Activated T-cell treated with anti-CD3 and anti-CD28 coated beads for 48 hours (primary cell): ENCODE measurements around the gene DPF1.

Source experiments
- DNase-seq: peaks from one replicate; pipeline ENCODE4 v3.0.0-alpha.2; 2020; ENCODE audit warnings: low read depth

The DPF1 gene

DNA sequence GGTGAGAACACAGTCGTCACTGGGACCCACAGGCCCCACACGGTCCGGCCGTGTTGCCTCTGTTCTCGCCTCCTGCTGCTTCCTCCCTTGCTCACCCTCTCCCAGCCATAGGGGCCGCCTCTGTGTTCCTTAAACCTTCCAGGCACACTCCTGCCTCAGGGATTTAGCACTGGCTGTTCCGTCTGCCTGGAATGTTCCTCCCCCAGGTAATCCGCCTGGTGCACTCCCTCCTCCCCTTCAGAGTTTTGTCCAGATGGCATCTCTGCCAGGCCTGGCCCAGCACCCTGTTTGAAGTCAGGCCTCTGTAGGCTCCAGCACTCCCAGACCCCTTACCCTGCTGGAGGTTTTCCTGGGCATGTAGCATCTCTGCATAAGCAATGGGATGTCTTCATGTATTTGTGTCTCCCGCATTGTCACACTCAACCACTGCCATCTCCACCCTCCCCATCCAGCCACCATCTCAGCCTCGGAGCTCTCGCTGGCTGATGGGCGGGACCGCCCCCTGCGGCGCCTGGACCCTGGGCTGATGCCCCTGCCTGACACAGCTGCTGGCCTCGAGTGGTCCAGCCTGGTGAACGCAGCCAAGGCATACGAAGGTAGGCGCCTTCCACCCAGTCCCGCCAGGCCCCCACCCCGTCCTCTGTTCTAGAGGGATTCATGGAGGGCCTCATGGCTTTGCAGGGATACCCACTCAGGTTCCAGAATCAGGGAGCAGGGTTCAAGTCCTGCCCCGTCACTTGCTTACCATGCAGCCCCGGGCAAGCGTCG lies 25.9 kb downstream of the DPF1 start:
- no peak for DNase-seq

DNA sequence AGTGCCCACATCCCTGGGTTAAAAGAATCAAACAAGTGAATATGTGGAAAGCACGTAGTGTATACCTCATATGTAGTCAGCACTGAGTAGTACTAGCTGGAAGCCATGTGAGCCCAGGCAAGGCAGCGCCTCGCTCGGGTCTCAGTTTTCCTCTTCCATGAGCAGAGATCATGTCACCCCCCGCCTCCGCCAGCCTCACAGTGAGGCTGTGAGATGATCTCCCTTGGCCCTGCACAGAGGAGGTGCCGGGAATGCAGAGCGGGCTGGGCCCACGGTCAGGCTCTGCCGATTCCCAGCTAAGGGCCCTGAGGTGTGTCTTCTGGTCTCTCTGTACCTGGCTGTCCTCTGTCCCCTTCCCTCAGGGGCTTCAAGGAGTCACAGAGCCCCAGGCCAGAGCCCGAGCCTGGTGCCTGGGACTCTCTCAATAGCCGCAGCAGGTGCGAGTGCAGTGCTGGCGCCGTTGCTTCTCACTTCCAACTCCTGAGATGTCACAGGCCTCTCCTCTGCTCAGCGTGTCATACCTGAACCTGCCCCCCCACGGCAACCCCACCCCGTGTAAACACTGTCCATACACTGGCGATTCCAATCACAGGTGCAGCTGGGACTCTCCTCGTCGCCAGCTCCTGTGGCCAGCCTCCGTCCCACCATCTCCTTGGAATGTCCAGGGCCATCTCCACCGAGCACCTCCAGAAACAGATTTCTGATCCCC lies 26.9 kb downstream of the DPF1 start:
- DNase-seq = no peak

DNA sequence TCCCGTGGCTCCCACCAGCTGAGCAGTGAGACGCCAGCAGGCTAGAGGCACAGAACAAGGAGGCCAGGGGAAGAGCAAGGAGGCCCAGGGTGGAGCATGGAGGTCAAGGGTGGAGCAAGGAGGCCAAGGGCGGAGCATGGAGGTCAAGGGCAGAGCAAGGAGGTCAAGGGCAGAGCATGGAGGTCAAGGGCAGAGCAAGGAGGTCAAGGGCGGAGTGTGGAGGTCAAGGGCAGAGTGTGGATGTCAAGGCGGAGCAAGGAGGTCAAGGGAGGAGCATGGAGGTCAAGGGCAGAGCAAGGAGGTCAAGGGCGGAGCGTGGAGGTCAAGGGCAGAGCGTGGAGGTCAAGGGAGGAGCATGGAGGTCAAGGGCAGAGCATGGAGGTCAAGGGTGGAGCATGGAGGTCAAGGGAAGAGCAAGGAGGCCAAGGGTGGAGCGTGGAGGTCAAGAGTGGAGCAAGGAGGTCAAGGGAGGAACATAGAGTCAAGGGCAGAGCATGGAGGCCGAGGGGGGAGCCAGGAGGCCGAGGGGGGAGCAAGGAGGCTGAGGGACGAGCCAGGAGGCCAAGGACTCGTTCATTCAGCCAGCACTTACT lies 27.7 kb downstream of the DPF1 start:
- no peak for DNase-seq

DNA sequence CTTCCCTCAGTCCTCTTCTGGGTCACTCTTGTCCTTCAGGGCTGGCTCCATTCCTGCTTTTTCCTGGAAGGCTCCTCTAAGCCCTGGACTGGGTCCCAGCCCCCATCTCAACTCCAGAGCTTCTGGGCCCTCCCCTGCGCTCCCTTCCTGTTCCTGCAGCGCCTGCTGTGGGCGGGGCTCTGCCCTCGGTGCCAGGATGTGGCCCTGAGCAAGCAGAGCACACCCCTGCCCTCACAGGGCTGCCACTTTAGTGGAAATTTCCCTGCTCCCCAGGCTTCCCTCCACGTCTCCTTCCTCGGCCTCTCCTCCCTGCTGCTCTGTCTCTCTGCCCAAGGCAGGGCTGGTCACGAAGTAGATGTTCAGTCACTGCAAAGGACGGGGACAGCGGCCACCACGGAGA lies 28.8 kb downstream of the DPF1 start:
- DNase-seq = no peak

DNA sequence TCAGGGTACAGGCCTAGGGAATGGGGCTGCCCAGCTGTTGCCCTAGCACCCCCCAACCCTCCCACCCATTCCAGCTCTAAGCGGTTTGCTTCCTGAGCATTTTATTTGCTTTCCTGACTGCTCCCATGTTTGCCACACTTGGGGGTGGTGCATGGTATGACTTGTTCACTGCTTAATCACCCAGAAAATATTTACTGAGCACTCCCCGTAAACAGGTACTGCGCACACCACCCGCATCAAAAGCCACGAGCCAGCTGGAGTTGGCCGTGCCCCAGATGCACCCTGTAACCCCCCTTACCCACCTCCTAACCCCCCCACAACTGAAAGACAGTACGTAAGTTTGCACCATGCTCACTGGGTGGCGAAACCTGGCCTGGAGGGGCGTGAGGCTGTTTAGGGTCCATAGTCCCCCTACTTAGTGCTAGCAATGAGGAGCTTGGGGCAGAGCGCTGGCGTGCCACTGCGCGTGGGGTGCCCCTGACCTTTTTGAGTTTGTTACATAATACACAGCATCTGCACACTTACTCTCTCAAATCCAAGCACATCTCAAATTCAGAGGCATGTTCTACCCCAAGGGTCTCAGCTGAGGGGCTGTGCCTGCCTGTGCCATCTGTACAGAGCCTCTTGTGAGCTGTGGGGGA lies 29.8 kb downstream of the DPF1 start:
- no peak for DNase-seq

DNA sequence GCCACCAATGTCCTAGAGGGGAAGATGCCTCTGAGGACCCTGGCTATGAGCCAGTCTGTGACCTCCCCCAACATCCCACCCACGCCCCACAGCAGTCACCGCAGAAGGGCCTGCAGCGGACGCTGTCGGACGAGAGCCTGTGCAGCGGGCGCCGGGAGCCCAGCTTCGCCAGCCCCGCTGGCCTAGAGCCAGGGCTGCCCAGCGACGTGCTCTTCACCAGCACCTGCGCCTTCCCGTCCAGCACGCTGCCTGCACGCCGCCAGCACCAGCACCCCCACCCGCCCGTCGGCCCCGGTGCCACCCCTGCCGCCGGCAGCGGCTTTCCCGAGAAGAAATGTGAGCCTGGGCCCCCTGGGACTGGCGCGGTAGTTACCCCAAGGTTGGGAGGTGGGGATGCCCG lies 30.6 kb downstream of the DPF1 start:
- DNase-seq = no peak

DNA sequence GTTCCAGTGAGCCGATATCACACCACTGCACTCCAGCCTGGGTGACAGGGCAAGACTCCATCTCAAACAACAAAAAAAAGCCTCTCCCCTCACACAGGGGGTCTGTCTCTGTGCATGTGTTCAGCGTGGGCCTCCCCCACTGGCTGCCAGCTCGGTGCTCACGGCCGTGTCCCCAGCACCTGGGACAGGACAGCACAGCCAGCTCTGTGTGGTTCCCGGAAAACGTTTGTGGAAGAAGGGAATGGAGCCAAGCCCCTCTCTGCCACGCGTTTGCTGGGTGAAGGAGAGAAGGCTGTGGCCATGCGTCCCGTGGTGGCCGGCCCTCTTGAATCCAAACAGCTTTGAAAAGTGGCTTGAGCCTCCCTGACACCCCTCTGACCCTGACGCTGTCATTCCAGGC lies 32.3 kb downstream of the DPF1 start:
- no peak for DNase-seq

DNA sequence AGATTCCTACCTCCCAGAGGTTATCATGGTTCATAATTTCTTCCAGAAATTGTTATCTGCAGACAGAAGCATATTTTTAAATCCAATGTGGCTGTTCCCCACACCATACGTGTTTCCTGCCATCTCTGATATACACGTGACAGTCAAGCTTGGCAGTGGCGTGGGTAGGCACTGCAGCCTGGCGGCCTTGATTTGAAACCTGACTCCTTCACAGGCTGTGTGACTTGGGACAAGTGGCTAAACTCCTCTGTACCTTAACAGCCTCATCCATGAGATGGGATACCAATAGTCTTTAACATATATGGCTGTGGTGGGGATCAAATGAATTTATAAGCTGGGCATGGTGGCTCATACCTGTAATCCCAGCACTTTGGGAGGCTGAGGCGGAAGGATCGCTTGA lies 33.2 kb downstream of the DPF1 start:
- DNase-seq = no peak

DNA sequence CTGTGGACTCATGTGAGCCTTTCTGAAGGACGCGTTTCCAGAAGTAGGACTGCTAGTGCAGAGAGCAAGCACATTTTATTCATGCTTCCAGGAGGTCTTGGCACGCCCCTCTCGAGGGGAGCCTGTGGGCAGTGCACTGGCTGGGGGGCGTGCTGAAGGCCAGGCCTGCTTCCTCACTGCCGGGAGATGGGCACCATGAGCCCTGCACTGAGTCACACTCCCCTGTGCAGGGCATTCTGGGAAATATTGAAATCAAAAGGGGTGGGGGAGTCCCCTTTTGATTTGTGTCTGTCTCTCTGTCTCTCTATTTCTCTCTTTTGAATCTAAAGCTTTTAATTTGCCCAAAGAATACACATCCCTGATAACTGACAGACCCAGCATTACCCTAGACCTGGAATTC lies 34.0 kb downstream of the DPF1 start:
- no peak for DNase-seq

DNA sequence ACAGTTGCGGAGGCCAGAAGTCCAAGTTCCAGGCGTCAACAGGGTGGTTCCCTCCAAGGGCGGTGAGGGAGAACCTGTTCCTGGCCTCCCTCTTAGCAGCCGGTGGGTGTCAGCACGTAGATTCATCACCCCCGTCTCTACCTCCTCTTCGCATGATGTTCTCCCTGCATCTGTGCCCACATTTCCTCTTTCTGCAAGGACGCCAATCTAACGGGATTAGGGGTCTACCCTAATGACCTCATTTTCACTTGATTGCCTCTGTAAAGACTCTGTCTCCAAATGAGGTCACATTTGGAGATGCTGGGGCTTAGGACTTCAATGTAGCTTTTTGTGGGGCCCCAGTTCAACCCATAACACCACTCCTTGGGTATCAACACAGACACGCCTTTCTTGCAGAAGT lies 38.5 kb downstream of the DPF1 start:
- no peak for DNase-seq

DNA sequence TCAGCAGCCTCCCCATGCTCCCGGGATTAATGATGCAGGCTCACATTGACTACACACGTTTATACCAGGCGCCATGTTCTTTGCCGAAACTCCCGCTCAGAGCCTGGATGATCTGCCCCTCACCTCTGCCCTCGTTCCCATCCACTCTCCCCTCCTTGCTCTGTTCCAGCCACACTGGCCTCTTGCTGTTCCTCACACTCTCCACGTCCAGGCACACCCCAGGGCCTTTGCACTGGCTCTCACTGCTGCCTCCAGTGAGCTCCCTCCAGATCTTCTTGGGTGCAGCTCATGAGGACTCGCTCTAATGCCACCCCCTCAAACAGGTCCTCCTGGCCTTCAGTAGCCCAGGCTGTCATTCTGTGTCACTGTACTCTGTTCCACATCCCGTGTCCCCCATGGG lies 39.2 kb downstream of the DPF1 start:
- no peak for DNase-seq

DNA sequence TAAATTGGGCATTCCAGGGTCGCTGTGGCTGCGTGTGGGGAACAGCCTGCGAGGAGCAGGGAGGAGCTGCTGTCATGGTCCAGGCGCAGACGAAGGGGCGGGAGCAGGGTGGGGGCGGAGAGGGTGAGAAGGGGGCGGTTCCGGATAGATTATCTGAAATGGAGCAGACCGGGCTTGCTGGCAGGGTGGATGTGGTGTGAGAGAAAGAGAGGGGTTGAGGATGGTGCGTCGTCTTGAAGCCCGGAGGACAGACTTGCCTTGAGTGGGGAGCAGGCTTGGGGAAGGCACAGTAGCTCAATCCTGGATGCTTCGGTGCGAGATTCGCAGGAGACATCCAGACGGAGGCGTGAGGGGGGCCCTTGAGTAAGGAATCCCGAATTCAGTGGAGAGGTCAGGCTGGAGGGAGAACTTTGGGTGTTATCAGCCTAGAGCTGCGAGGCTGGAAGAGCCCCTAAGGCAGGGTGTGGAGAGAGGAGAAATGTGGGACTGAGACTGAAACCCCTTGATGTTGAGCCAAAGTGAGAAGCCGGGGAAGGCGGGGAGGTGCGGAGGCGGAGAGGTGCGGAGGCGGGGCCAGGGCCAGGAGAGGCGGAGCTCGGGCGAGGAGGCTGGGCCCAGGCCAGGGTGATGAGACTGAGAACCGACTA lies 40.6 kb downstream of the DPF1 start:
- DNase-seq = no peak

DNA sequence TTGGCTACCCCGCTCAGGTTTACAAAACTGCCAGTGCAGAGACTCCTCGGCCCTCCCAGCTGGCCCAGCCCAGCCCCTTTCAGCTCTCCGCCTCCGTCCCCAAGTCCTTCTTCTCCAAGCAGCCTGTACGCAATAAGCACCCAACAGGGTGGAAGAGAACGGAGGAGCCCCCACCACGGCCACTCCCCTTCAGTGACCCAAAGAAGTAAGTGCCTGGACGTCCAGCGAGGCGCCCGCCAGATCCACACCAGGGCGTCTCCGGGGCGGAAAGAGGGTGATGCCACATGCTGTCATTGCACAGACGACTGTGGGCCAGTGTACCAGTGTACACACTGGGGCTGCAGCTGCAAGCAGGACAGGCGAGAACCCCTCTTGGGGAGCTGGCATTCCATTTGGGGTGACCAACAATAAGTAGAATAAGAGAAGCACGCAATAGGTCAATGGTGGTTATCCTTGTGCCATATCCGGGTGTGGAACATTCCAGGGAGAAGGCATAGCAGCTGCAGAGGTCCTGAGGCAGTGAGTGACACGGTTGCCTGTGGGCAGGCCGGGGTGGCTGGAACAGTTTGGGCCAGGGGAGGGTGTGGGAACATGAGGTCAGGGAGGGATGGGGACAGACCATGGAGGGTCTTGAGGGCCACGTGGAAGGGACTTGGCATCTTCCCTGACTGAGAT lies 41.3 kb downstream of the DPF1 start:
- no peak for DNase-seq

DNA sequence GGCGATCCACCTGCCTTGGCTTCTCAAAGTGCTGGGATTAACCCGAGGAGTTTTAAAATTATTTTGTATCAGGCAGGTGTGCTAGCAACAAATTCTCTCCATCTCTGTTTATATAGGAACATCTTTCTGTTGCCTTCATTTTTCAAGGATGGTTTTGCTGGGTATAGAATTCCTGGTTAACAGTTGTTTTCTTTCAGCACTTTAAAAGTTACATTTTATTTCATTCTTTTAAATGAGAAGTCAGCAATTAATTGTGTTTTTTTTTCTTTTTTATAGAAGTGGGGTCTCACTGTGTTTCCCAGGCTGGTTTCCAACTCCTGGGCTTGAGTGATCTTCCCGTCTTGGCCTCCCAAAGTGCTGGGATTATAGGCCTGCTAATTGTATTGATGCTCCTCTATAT lies 44.0 kb downstream of the DPF1 start:
- no peak for DNase-seq

DNA sequence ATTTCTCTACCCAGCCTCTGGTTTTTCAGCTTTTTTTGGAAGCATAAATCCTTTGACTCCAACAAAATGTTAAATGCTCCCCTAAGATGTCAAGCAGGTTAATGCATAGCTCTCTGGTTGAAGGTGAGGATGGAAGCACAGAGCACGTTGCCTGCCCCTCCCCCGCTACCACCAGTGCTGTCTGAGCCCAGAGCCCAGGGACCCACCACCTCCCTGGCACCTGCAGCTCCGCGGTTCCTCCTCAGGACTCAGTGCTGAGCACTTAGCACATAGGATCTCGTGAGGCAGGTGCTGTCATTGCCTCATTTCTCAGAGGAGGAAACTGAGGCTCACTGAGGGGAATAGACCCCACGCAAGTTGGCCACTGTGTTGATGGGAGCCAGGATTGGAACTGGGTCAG lies 48.6 kb downstream of the DPF1 start:
- no peak for DNase-seq

DNA sequence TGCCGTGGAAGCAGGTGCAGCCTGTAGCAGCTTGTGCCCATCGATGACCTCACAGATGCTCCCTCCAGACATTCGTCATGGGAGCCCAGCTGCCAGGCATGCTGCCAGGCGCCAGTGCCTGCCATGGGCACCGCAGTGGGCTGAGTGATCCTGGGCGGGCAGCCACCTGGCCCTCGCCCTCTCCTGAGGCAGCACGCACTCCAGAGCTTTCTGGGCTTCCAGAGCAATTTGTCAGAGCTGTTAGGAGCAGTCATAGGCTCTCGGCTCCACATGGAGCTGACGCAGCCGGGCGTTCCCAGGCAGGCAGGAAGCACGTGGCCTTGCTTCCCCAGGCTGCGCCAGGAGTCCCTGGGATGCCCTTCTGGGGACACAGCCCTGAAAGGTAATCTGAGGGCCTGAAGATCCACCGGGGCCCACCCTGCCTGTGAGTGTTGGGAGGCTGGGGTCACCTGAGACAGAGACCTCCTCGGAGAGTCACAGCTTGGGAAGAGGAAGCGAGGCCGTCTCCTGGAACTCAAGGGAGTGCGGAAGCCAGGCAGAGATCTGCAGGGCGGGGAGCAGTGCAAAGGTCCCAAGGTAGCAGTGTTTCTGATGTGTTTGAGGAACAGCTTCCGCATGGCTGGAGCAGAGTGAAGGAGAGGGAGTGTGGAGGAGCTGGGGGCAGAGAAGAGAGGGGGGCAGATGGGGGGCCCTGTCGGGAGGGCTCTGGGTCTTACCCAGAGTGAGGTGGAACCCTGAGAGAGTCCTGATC lies 50.6 kb downstream of the DPF1 start:
- no peak for DNase-seq

DNA sequence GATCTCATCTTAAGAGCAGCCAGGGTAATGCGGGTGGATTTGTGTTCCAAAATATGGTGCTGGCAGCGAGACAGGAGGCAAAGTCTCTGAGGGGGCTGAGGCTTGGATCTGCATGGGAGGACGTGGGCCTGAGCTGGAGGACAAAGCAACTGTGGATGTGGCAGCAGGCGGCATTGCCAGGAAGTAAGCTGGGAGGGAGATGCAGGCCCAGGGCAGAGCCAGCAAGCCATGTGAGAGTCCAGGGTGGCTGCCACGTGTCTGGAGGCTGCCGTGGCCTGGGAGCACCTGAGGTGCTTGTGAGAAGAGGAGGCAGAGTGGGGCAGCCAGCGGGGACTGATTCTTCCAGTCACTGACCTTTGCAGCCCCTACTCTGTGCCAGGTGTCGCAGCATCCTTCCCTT lies 52.0 kb downstream of the DPF1 start:
- no peak for DNase-seq

DNA sequence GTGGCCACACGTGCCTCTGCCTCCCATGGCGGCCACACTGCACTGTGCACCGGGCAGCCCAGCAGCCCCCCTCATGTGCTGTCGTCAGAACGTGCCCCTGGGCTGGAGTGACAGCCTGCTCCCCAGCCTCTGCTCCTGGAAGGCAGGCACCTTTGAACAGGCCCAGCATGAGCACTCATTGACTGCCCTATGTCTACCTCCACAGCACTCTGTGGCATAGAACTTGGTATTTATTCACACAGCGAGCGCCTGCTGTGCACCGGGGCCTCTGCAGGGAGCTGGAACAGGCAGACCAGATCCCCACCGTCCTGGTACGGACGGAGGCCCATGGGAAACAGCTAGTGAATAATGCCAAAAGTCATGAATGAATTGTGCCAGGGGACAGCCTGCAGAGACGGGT lies 53.7 kb downstream of the DPF1 start:
- no peak for DNase-seq

DNA sequence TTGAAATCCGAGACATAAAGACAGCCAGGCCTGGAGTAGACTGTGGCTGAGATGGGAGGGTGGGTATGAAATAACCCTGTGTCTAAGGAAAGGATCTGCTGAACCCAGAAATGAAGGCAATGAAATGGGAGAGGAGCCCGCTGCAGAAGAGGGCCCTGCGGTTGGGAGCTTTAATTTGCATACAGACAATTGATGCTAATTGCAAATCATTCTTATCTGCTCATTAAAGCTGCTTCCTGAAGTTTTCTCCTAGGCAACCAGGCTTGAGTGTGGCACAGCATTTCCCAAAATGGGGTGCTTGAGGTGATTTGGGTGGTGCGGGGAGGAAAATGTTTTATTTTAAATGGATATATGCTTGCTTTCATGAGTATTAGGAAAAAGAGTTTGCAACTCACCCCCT lies 55.4 kb downstream of the DPF1 start:
- no peak for DNase-seq

DNA sequence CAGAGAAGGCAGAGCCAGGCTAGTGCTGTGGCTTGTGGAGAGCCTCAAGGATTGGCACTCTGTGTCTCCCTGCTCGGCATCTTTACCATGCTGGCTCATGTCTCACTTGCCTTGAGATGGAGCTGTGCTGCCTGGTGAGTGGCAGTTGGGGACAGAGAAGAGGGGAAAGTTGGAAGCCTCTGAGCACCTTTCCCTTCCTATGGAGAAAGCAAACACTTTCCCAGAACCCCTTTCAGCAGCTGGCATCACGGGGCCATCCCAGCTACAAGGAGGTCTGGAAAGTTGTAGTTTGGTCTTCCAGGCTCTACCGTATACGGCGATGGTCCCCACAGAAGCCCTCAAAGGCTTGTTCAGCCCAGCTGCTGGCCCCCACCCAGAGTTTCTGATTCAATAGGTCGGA lies 58.7 kb downstream of the DPF1 start:
- no peak for DNase-seq

DNA sequence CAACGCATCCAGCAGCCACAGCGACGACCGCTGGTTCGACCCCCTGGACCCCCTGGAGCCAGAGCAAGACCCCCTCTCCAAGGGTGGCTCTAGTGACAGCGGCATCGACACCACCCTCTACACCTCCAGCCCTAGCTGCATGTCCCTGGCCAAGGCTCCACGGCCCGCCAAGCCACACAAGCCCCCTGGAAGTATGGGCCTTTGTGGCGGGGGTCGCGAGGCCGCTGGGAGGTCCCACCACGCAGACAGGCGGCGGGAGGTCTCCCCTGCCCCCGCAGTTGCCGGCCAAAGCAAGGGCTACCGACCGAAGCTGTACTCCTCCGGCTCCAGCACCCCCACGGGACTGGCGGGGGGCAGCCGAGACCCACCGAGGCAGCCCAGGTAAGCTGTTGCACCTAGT lies 59.5 kb downstream of the DPF1 start:
- DNase-seq = no peak
